Smooth muscle cell (in vitro differentiated cells): ENCODE results near the gene TBX21. TPM values are rescaled to one million over a fixed set of nuclear protein-coding genes. Genes with fewer than 3 reads are reported as not detected.
"Not testable (repeated sequence)": the region's sequence is repeated elsewhere in the genome, so short reads cannot be mapped to it uniquely, and the experiment has no call there.

Experiments
- DNase-seq: peaks from one replicate; lab custom pipeline; 2025; ENCODE audit not compliant: unreplicated experiment; lab: John Stamatoyannopoulos, UW
- H2AFZ ChIP-seq: fragments of 200-600 bp; sonication (generic); 2 replicates; pipeline ENCODE4 v1.6.0; 2016; ENCODE audit warnings: antibody characterized with exemption, low read depth, mild to moderate bottlenecking
- H3F3A ChIP-seq: fragments of 200-600 bp; sonication (generic); 2 replicates; pipeline ENCODE4 v1.6.0; 2017; ENCODE audit warnings: antibody characterized with exemption, low read depth
- H3K27ac ChIP-seq: fragments of 200-600 bp; sonication (generic); 2 replicates; pipeline ENCODE4 v1.5.1; 2016; ENCODE audit warnings: low read depth, mild to moderate bottlenecking
- H3K27me3 ChIP-seq: fragments of 200-600 bp; sonication (generic); 2 replicates; pipeline ENCODE4 v1.6.1; 2016; ENCODE audit warnings: low read depth, mild to moderate bottlenecking
- H3K36me3 ChIP-seq: fragments of 200-600 bp; sonication (generic); 2 replicates; pipeline ENCODE4 v1.5.1; 2016; ENCODE audit warnings: low read depth
- H3K4me1 ChIP-seq: fragments of 200-600 bp; sonication (generic); 2 replicates; pipeline ENCODE4 v1.5.1; 2016; ENCODE audit warnings: low read depth
- H3K4me2 ChIP-seq: fragments of 200-600 bp; sonication (generic); 2 replicates; pipeline ENCODE4 v1.6.0; 2016; ENCODE audit warnings: mild to moderate bottlenecking
- H3K4me3 ChIP-seq: fragments of 200-600 bp; sonication (generic); 2 replicates; pipeline ENCODE4 v1.5.1; 2016; ENCODE audit warnings: mild to moderate bottlenecking
- H3K79me2 ChIP-seq: fragments of 200-600 bp; sonication (generic); 2 replicates; pipeline ENCODE4 v1.6.0; 2016; ENCODE audit warnings: low read depth, mild to moderate bottlenecking
- H3K9ac ChIP-seq: fragments of 200-600 bp; sonication (generic); 2 replicates; pipeline ENCODE4 v1.6.0; 2016; ENCODE audit warnings: low read depth
- H3K9me3 ChIP-seq: fragments of 200-600 bp; sonication (generic); replicated peaks from 2 replicates; pipeline ENCODE4 v1.5.1; 2016; ENCODE audit warnings: low read depth
- H4K20me1 ChIP-seq: fragments of 200-600 bp; sonication (generic); 2 replicates; pipeline ENCODE4 v1.6.0; 2016; ENCODE audit warnings: low read depth
- WGBS: methylation state at CpG from one replicate; pipeline ENCODE4 v1.1.7; 2016; ENCODE audit warnings: low lambda C conversion rate; 5-methylcytosine and 5-hydroxymethylcytosine counted together
- polyA plus RNA-seq: library from polyadenylated mRNA; unstranded; fragments of >200 nt; fragmentation: Nextera tagmentation; extraction: Ambion mirVana; gene quantifications from 2 replicates; pipeline ENCODE4 v1.2.1, GENCODE V29; 2016
- total RNA-seq: library from RNA; depleted of rRNA; stranded (reverse); fragments of >200 nt; gene quantifications from 2 replicates; pipeline ENCODE4 v1.2.3, GENCODE V29; 2014
- TF ChIP-seq, protein P1 (sequence below): fragments of 200-600 bp; sonication (generic); IDR thresholded peaks from 2 replicates; pipeline ENCODE4 v1.5.1; 2017; ENCODE audit warnings: borderline replicate concordance, mild to moderate bottlenecking, antibody characterized with exemption; ENCODE audit not compliant: insufficient read depth, poor library complexity, severe bottlenecking

The TBX21 gene
- total and polyA plus RNA-seq, 2 experiments from 2014 or later, result not detected

DNA sequence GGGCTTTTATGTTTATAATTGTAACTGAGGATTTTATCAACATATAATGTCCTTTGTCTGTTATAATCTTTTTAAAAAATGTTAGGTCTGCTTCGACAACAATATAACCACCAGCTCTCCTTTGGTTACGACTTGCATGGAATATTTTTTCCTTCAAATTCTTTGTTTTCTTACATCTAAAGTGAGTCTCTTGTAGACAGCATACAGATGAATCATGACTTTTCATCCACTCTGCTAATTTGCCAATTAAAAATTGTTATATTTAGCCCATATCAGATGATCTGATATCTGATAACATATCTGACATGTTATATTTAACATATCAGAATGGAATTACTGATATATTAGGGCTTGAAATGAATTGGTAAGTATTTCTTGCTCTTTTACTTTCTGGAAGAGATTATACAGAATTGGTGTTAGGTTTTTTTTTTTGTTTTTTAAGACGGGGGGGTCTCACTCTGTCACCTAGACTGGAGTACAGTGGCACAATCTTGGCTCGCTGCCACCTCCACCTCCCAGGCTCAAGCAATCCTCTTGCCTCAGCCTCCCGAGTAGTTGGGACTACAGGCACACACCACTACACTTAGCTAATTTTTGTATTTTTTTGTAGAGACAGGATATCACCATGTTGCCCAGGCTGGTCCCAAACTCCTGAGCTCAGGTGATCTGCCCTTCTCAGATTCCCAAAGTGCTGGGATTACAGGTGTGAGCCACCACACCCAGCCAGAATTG, 27.5 kb downstream of the TBX21 start:
- Histone ChIP-seq H3K4me2 (no peak overlapping the region), H3K4me1 (no peaks in the 10 kb centered on the region), H3K36me3 (no peaks in the 10 kb centered on the region), H3K4me3 (no peak overlapping the region), H3F3A (no peaks in the 10 kb centered on the region), H3K27ac (no peak overlapping the region), H3K79me2 (no peaks in the 10 kb centered on the region), H2AFZ (no peak overlapping the region), H4K20me1 (no peaks in the 10 kb centered on the region), H3K27me3 (no peaks in the 10 kb centered on the region), H3K9ac (no peak overlapping the region), H3K9me3 (peaks cover 6% of the 10 kb centered on the region)
- TF ChIP-seq, protein P1, sequence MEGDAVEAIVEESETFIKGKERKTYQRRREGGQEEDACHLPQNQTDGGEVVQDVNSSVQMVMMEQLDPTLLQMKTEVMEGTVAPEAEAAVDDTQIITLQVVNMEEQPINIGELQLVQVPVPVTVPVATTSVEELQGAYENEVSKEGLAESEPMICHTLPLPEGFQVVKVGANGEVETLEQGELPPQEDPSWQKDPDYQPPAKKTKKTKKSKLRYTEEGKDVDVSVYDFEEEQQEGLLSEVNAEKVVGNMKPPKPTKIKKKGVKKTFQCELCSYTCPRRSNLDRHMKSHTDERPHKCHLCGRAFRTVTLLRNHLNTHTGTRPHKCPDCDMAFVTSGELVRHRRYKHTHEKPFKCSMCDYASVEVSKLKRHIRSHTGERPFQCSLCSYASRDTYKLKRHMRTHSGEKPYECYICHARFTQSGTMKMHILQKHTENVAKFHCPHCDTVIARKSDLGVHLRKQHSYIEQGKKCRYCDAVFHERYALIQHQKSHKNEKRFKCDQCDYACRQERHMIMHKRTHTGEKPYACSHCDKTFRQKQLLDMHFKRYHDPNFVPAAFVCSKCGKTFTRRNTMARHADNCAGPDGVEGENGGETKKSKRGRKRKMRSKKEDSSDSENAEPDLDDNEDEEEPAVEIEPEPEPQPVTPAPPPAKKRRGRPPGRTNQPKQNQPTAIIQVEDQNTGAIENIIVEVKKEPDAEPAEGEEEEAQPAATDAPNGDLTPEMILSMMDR, result no peak
- 70% methylated on average over 5 of the region's 5 CpGs for WGBS
- DNase-seq, result no peak

GRCh38 chr17:47762728-47763127, 29.7 kb downstream of the TBX21 start:
- Histone ChIP-seq H3K4me3 (no peak overlapping the region), H3K36me3 (no peaks in the 10 kb centered on the region), H3K27ac (no peak overlapping the region), H2AFZ (no peak overlapping the region), H4K20me1 (no peaks in the 10 kb centered on the region), H3K9me3 (peaks cover 6% of the 10 kb centered on the region), H3K4me2 (no peak overlapping the region), H3K9ac (no peak overlapping the region), H3K79me2 (no peaks in the 10 kb centered on the region), H3F3A (no peaks in the 10 kb centered on the region), H3K4me1 (no peaks in the 10 kb centered on the region), H3K27me3 (no peaks in the 10 kb centered on the region)
- DNase-seq, result no peak
- TF ChIP-seq, protein P1, result no peak
- 89% methylated on average over 2 of the region's 2 CpGs for WGBS

DNA sequence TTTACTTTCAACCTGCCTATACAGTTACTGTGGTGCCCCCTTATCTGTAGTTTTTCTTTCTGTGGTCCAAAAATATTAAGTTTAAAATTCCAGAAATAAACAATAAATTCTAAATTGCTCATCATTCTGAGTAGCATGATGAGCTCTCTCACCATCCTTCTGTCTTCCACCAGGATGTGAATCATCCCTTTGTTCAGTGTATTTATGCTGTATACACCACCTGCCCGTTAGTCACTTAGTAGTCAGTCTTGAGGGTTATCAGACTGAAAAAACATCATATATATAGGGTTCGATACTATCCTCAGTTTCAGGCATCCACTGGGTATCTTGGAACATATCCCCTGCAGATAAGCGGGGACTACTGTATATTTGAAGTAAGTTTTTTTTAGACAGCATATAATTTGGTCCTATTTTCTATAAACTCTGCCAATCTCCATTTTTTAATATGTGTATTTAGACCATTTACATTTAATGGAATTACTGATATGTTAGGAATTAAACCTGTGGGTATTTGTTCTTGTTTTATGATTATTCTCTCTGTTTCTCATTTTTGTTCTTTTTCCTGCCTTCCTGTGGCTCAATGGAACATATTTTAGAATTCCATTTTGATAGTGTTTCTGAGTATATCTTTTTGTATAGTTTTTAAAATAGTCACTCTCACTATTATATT, 31.0 kb downstream of the TBX21 start:
- Histone ChIP-seq H3K4me3 (no peak overlapping the region), H3F3A (no peaks in the 10 kb centered on the region), H4K20me1 (no peaks in the 10 kb centered on the region), H3K4me2 (no peak overlapping the region), H3K36me3 (no peaks in the 10 kb centered on the region), H3K9me3 (peaks cover 6% of the 10 kb centered on the region), H3K4me1 (no peaks in the 10 kb centered on the region), H3K27ac (no peak overlapping the region), H2AFZ (no peak overlapping the region), H3K27me3 (no peaks in the 10 kb centered on the region), H3K9ac (no peak overlapping the region), H3K79me2 (no peaks in the 10 kb centered on the region)
- TF ChIP-seq, protein P1, result no peak
- 68% methylated on average over 3 of the region's 3 CpGs for WGBS
- DNase-seq, result no peak

DNA sequence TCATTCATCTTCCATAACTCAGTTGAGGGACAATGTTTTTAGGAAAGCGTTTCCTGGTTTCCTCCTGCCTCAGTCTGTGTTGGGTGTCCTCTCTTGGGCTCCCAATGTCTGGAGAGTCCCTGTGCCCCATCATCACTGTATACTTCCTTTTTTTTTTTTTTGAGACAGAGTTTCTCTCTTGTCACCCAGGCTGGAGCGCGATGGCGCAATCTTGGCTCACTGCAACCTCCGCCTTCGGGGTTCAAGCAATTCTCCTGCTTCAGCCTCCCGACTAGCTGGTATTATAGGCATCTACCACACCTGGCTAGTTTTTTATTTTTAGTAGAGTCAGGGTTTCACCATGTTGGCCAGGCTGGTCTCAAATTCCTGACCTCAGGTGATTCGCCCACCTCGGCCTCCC, 40.6 kb downstream of the TBX21 start:
- not testable (repeated sequence) for H4K20me1 ChIP-seq, H3K79me2 ChIP-seq, H3K4me2 ChIP-seq, H3K27ac ChIP-seq, H3K36me3 ChIP-seq, H3K4me1 ChIP-seq, H3K4me3 ChIP-seq, H2AFZ ChIP-seq, H3F3A ChIP-seq, H3K9ac ChIP-seq, DNase-seq, H3K9me3 ChIP-seq
- peaks cover 28% of the 10 kb centered on the region for H3K27me3 ChIP-seq
- 93% methylated on average over 9 of the region's 9 CpGs for WGBS
